ENCODE results near the gene OR13F1.

The OR13F1 gene

GRCh38 chr9:104544644-104545043 lies 40.6 kb downstream of the OR13F1 start:
- no peaks in the 10 kb centered on the region for H3K27me3 Mint-ChIP-seq (ENCODE audit: low read depth)
- H3K4me3 Mint-ChIP-seq, result no peak overlapping the region
- H3K27ac Mint-ChIP-seq, result no peak overlapping the region
- H3K4me1 Mint-ChIP-seq (ENCODE audit: low read depth), result no peaks in the 10 kb centered on the region
- DNase-seq (ENCODE audit: low spot score), result no peak
- H3K36me3 Mint-ChIP-seq (ENCODE audit: low read depth), result no peaks in the 10 kb centered on the region
- H3K9me3 Mint-ChIP-seq, result no peaks in the 10 kb centered on the region

GRCh38 chr9:104553261-104553660 lies 49.2 kb downstream of the OR13F1 start:
- no peak for DNase-seq (ENCODE audit: low spot score)
- H3K27me3 Mint-ChIP-seq (ENCODE audit: low read depth), result no peaks in the 10 kb centered on the region
- no peaks in the 10 kb centered on the region for H3K4me1 Mint-ChIP-seq (ENCODE audit: low read depth)
- no peak overlapping the region for H3K27ac Mint-ChIP-seq
- no peaks in the 10 kb centered on the region for H3K9me3 Mint-ChIP-seq
- no peaks in the 10 kb centered on the region for H3K36me3 Mint-ChIP-seq (ENCODE audit: low read depth)
- no peak overlapping the region for H3K4me3 Mint-ChIP-seq
